ENCODE results near the gene PEX12.
"Not testable (repeated sequence)": the region's sequence is repeated elsewhere in the genome, so short reads cannot be mapped to it uniquely, and the experiment has no call there.

Gene PEX12

GRCh38 chr17:35575759-35576158, 2.6 kb downstream of the PEX12 start:
- DNase-seq, result no peak

- DNase-seq, result no peak
Measured at GRCh38 chr17:35569405-35569804, 9.0 kb downstream of the PEX12 start.

GRCh38 chr17:35568561-35568960, 9.8 kb downstream of the PEX12 start:
- DNase-seq, result peak; percentile 81

GRCh38 chr17:35566968-35567367, 11.4 kb downstream of the PEX12 start:
- DNase-seq, result no peak

GRCh38 chr17:35563181-35563580, 15.2 kb downstream of the PEX12 start:
- not testable (repeated sequence) for DNase-seq

GRCh38 chr17:35560703-35561102, 17.7 kb downstream of the PEX12 start, which contains the start of gene SLFN14:
TSS of gene SLFN14 (minus strand) at chr17:35560819. CDS start at chr17:35558062, 2,757 bp downstream.
- DNase-seq, result no peak

- no peak for DNase-seq
Measured at GRCh38 chr17:35559495-35560210, 18.7 kb downstream of the PEX12 start.

- no peak for DNase-seq
Measured at GRCh38 chr17:35557353-35557752, 21.0 kb downstream of the PEX12 start.

- no peak for DNase-seq
Measured at GRCh38 chr17:35555691-35556090, 22.7 kb downstream of the PEX12 start.

GRCh38 chr17:35554668-35555067, 23.7 kb downstream of the PEX12 start:
- no peak for DNase-seq

GRCh38 chr17:35553310-35553709, 25.1 kb downstream of the PEX12 start:
- DNase-seq, result no peak

GRCh38 chr17:35548978-35549377, 29.4 kb downstream of the PEX12 start:
- DNase-seq, result no peak

GRCh38 chr17:35548208-35548810, 30.1 kb downstream of the PEX12 start:
- DNase-seq, result no peak

GRCh38 chr17:35546487-35546886, 31.9 kb downstream of the PEX12 start:
- no peak for DNase-seq

- no peak for DNase-seq
Measured at GRCh38 chr17:35545150-35545549, 33.2 kb downstream of the PEX12 start.

GRCh38 chr17:35543856-35544255, 34.5 kb downstream of the PEX12 start:
- no peak for DNase-seq

GRCh38 chr17:35542990-35543389, 35.4 kb downstream of the PEX12 start:
- DNase-seq, result no peak

- DNase-seq, result no peak
Measured at GRCh38 chr17:35541434-35541833, 36.9 kb downstream of the PEX12 start.

- DNase-seq, result peak; percentile 79
Measured at GRCh38 chr17:35540589-35541404, 37.6 kb downstream of the PEX12 start.

- no peak for DNase-seq
Measured at GRCh38 chr17:35539659-35540026, 38.7 kb downstream of the PEX12 start.

GRCh38 chr17:35537601-35538141, 40.7 kb downstream of the PEX12 start, which contains the start of gene SLFN12L:
TSS of gene SLFN12L (minus strand) at chr17:35537678. CDS start at chr17:35522364, 15,314 bp downstream.
- peak; percentile 66 for DNase-seq

- DNase-seq, result peak; percentile 72
Measured at GRCh38 chr17:35536664-35537171, 41.7 kb downstream of the PEX12 start.

GRCh38 chr17:35535406-35535805, 43.0 kb downstream of the PEX12 start:
- not testable (repeated sequence) for DNase-seq

Measured in activated effector memory CD4-positive, alpha-beta T cell treated with anti-CD3 and anti-CD28 coated beads, Interleukin-2, amount 50 U/mL, for 16 hours (primary cell).